Neural cell (in vitro differentiated cells): Measurements from ENCODE around the gene MIS12. TPM values are rescaled to one million over a fixed set of nuclear protein-coding genes. Genes with fewer than 3 reads are reported as not detected.

Experiments
- H2AFZ ChIP-seq: fragments of 200-600, 300-800 bp; sonication (generic), shearing (Covaris generic); 2 replicates; pipeline ENCODE4 v1.6.0; 2014; ENCODE audit warnings: low read depth, mild to moderate bottlenecking, antibody characterized with exemption, low read length, moderate library complexity
- H3F3A ChIP-seq: fragments of 200-600 bp; shearing (Covaris generic); 2 replicates; pipeline ENCODE4 v1.6.1; 2016; ENCODE audit warnings: mild to moderate bottlenecking, moderate library complexity, mixed read lengths, antibody characterized with exemption, low read length; ENCODE audit not compliant: insufficient read depth, poor library complexity, severe bottlenecking
- H3K27ac ChIP-seq: fragments of 200-600, 300-800 bp; sonication (generic), shearing (Covaris generic); 2 replicates; pipeline ENCODE4 v1.5.1; 2014; ENCODE audit warnings: mild to moderate bottlenecking, low read length, moderate library complexity
- H3K27me3 ChIP-seq: fragments of 300-800, 200-600 bp; sonication (generic), shearing (Covaris generic); 2 replicates; pipeline ENCODE4 v1.6.0; 2014; ENCODE audit warnings: mild to moderate bottlenecking, low read depth, low read length, moderate library complexity; ENCODE audit not compliant: insufficient read depth
- H3K36me3 ChIP-seq: fragments of 300-800, 200-600 bp; sonication (generic), shearing (Covaris generic); 2 replicates; pipeline ENCODE4 v1.5.1; 2014; ENCODE audit warnings: mild to moderate bottlenecking, antibody characterized with exemption, low read length, moderate library complexity; ENCODE audit not compliant: insufficient read depth
- H3K4me2 ChIP-seq: fragments of 300-800, 200-600 bp; sonication (generic), shearing (Covaris generic); 2 replicates; pipeline ENCODE4 v1.6.0; 2014; ENCODE audit warnings: mild to moderate bottlenecking, low read length
- H3K4me3 ChIP-seq: fragments of 300-800, 200-600 bp; sonication (generic), shearing (Covaris generic); 2 replicates; pipeline ENCODE4 v1.5.1; 2014; ENCODE audit warnings: mild to moderate bottlenecking, low read length, moderate library complexity
- H3K79me2 ChIP-seq: fragments of 200-600 bp; shearing (Covaris generic); replicated peaks from 2 replicates; pipeline ENCODE4 v1.6.0; 2014; ENCODE audit warnings: mild to moderate bottlenecking, low read length, moderate library complexity; ENCODE audit not compliant: insufficient read depth
- H3K9ac ChIP-seq: fragments of 300-800, 200-600 bp; sonication (generic), shearing (Covaris generic); 2 replicates; pipeline ENCODE4 v1.6.1; 2016; ENCODE audit warnings: mild to moderate bottlenecking, low read length, mixed read lengths
- H3K9me2 ChIP-seq: fragments of 200-600 bp; shearing (Covaris generic); 2 replicates; pipeline ENCODE4 v1.6.1; 2016; ENCODE audit warnings: mild to moderate bottlenecking, low read length, mixed read lengths; ENCODE audit not compliant: insufficient read depth
- H3K9me3 ChIP-seq: fragments of 200-600, 300-800 bp; sonication (generic), shearing (Covaris generic); 2 replicates; pipeline ENCODE4 v1.6.1; 2016; ENCODE audit warnings: mild to moderate bottlenecking, mixed run types, low read length, moderate library complexity, mixed read lengths
- H4K20me1 ChIP-seq: fragments of 200-600 bp; shearing (Covaris generic); 2 replicates; pipeline ENCODE4 v1.6.1; 2016; ENCODE audit warnings: mild to moderate bottlenecking, mixed run types; ENCODE audit not compliant: insufficient read depth
- CTCF ChIP-seq: fragments of 450-650 bp; IDR thresholded peaks from 2 replicates; pipeline ENCODE4 v1.5.1; 2014; ENCODE audit warnings: antibody characterized with exemption, mild to moderate bottlenecking, moderate library complexity; ENCODE audit not compliant: poor library complexity, severe bottlenecking
- EP300 ChIP-seq: fragments of 450-650 bp; conservative IDR thresholded peaks from 2 replicates; pipeline ENCODE4 v1.6.1; 2014; ENCODE audit warnings: antibody characterized with exemption, mild to moderate bottlenecking, moderate library complexity; ENCODE audit not compliant: poor library complexity, severe bottlenecking
- EZH2 ChIP-seq: fragments of 200-600, 300-800 bp; shearing (Covaris generic), sonication (generic); IDR thresholded peaks from 2 replicates; pipeline ENCODE4 v1.6.1; 2014; ENCODE audit warnings: antibody characterized with exemption, low read length, borderline replicate concordance, mild to moderate bottlenecking; ENCODE audit not compliant: insufficient read depth, poor library complexity, severe bottlenecking
- MXI1 ChIP-seq: fragments of 450-650 bp; conservative IDR thresholded peaks from 2 replicates; pipeline ENCODE4 v1.6.1; 2014; ENCODE audit warnings: antibody characterized with exemption, mild to moderate bottlenecking; ENCODE audit not compliant: poor library complexity, severe bottlenecking
- POLR2AphosphoS5 ChIP-seq: IDR thresholded peaks from 2 replicates; pipeline ENCODE4 v1.6.1; 2012
- RAD21 ChIP-seq: fragments of 450-650 bp; conservative IDR thresholded peaks from 2 replicates; pipeline ENCODE4 v1.6.1; 2014; ENCODE audit warnings: antibody characterized with exemption, mild to moderate bottlenecking, moderate library complexity
- REST ChIP-seq: IDR thresholded peaks from 2 replicates; pipeline ENCODE4 v1.6.1; 2012; ENCODE audit warnings: borderline replicate concordance
- TAF1 ChIP-seq: IDR thresholded peaks from 2 replicates; pipeline ENCODE4 v1.6.1; 2012; ENCODE audit warnings: low read depth
- polyA plus RNA-seq: library from polyadenylated mRNA; depleted of rRNA; stranded (reverse); fragments of >200 nt; gene quantifications from 2 replicates; pipeline ENCODE4 v1.2.3, GENCODE V29; 2014

MIS12 gene
- polyA plus RNA-seq, 1 donor from 2014 or later, result 41.4 TPM

- no peaks in the 10 kb centered on the region for H3K27me3 ChIP-seq
- H3K4me2 ChIP-seq, result no peak overlapping the region
- no peak overlapping the region for H3K9ac ChIP-seq
- TF ChIP-seq EZH2 (no peak), EP300 (no peak), RAD21 (no peak), MXI1 (no peak), CTCF (no peak)
- H3K79me2 ChIP-seq, result no peaks in the 10 kb centered on the region
- no peak overlapping the region for H3K27ac ChIP-seq
- no peaks in the 10 kb centered on the region for H4K20me1 ChIP-seq
- no peak overlapping the region for H2AFZ ChIP-seq
- H3F3A ChIP-seq, result no peaks in the 10 kb centered on the region
- no peaks in the 10 kb centered on the region for H3K9me2 ChIP-seq
- H3K9me3 ChIP-seq, result no peaks in the 10 kb centered on the region
- no peak overlapping the region for H3K4me3 ChIP-seq
- no peaks in the 10 kb centered on the region for H3K36me3 ChIP-seq
Measured at GRCh38 chr17:5535436-5535835, 49.1 kb downstream of the MIS12 start.

DNA sequence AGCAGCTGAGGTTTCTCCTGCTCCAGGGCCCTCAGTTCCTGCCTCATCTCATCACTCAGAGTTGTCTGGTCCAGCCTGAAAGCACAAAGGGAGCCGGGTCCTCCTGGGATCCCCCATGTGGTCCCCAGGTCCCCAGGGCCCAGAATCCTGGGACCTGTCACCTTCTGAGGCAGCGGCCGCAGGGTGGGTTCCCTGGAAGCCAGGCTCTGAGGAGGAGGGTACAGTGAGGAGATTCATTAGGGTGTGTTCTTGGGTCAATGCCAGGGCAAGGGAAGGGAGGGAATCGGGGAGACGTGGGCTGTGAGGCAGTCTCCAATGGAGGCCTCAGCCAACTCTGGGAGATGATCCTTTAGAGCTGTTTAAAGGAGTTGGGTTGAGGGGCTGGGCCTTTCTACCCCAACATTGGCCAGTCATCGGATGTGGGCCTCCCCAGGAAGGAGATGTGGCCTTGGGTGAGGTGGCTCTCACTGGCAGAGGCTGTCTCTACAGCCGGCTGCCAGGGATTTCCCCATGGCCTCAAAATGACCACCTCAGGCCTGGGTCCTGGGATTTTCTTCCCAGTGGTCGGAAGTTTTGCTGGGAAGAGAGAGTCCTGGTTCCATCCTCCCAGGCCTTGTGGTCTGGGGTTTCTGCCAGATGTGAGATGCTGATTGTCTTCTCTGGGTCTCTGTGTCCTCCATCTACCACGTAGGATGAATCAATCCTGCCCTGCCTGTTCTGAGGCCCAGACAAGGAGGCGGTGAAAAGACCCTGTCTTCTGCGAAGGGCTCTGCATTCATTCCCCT is 50.7 kb downstream of the MIS12 start:
- Histone ChIP-seq H3K4me3 (no peak overlapping the region), H3K27ac (no peak overlapping the region), H3K9me3 (no peaks in the 10 kb centered on the region), H3K27me3 (no peaks in the 10 kb centered on the region), H3K9ac (no peak overlapping the region), H3K4me2 (no peak overlapping the region), H3K9me2 (no peaks in the 10 kb centered on the region), H4K20me1 (no peaks in the 10 kb centered on the region), H3K36me3 (no peaks in the 10 kb centered on the region), H3F3A (no peaks in the 10 kb centered on the region), H2AFZ (no peak overlapping the region), H3K79me2 (no peaks in the 10 kb centered on the region)
- no peak for TF ChIP-seq MXI1
- TF ChIP-seq CTCF, result no peak
- no peak for TF ChIP-seq TAF1
- no peak for TF ChIP-seq RAD21
- no peak for TF ChIP-seq EZH2
- TF ChIP-seq REST, result no peak
- TF ChIP-seq EP300, result no peak
- no peak for TF ChIP-seq POLR2AphosphoS5
